ENCODE measurements around the gene KDM2B. TPM values are rescaled to one million over a fixed set of nuclear protein-coding genes. Genes with fewer than 3 reads are reported as not detected.

KDM2B gene
- total and polyA plus RNA-seq, 2 experiments from 2014 or later = 59.4 to 161 TPM

DNA sequence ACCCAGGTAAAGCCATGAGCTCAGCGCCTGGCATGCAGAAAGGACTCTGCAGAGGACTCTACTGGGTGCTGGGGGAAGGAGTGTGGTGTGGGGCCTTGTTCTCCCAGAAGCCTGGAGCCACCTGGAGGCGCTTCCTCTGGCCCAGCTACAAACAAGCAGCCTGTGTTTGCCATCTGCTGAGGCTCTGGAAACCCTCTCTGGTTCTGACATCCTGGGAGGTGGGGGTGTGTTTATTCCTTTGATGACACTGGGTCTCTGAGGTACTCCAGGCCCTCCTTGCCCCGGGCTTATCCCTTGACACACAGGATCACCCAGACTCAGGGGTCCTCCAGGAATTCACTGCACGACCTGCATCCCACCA is 136.0 kb downstream of the KDM2B start:
- H3K27ac Mint-ChIP-seq = peak overlapping the region; percentile 74; the same call in 1 of the 2 replicates
- Histone ChIP-seq H3K4me1 (ENCODE audit: insufficient read depth) (no peaks in the 10 kb centered on the region), H3K4me2 (no peak overlapping the region), H3K36me3 (ENCODE audit: insufficient read depth) (peaks cover 25% of the 10 kb centered on the region; the same call in 1 of the 2 replicates), H3K4me3 (no peak overlapping the region), H2AFZ (no peak overlapping the region), H3K27me3 (ENCODE audit: insufficient read depth) (no peaks in the 10 kb centered on the region), H4K20me1 (replicated peaks; ENCODE audit: insufficient read depth) (peaks cover 32% of the 10 kb centered on the region), H3K9me2 (ENCODE audit: insufficient read depth) (no peaks in the 10 kb centered on the region), H3F3A (replicated peaks; ENCODE audit: low read depth) (peaks cover 18% of the 10 kb centered on the region), H3K79me2 (replicated peaks; ENCODE audit: insufficient read depth) (peaks cover 36% of the 10 kb centered on the region), H3K27ac (ENCODE audit: low read depth) (peak overlapping the region; percentile 50; the same call in 1 of the 2 replicates)
- ATAC-seq (no peak), DNase-seq (ENCODE audit: low spot score) (no peak)
- no peak overlapping the region for H3K4me3 Mint-ChIP-seq
- H3K9me3 Mint-ChIP-seq = no peaks in the 10 kb centered on the region
- H3K27me3 Mint-ChIP-seq (ENCODE audit: insufficient read depth, low read depth, poor library complexity) = peaks cover 19% of the 10 kb centered on the region
- peaks cover 10% of the 10 kb centered on the region; the same call in 2 of the 3 replicates for H3K4me1 Mint-ChIP-seq
- TF ChIP-seq NANOG (IDR thresholded peaks at IDR 0.05; ENCODE audit: borderline replicate concordance) = no peak
- TF ChIP-seq JUNB (IDR thresholded peaks at IDR 0.05; ENCODE audit: unreplicated experiment) = no peak
- TF ChIP-seq ZNF114 (CRISPR knock-in tag; IDR thresholded peaks at IDR 0.05) = no peak
- TF ChIP-seq STAT1 (IDR thresholded peaks at IDR 0.05; ENCODE audit: unreplicated experiment) = no peak
- TF ChIP-seq EZH2phosphoT487 (IDR thresholded peaks at IDR 0.05; ENCODE audit: unreplicated experiment) = no peak
- TF ChIP-seq, protein P1, sequence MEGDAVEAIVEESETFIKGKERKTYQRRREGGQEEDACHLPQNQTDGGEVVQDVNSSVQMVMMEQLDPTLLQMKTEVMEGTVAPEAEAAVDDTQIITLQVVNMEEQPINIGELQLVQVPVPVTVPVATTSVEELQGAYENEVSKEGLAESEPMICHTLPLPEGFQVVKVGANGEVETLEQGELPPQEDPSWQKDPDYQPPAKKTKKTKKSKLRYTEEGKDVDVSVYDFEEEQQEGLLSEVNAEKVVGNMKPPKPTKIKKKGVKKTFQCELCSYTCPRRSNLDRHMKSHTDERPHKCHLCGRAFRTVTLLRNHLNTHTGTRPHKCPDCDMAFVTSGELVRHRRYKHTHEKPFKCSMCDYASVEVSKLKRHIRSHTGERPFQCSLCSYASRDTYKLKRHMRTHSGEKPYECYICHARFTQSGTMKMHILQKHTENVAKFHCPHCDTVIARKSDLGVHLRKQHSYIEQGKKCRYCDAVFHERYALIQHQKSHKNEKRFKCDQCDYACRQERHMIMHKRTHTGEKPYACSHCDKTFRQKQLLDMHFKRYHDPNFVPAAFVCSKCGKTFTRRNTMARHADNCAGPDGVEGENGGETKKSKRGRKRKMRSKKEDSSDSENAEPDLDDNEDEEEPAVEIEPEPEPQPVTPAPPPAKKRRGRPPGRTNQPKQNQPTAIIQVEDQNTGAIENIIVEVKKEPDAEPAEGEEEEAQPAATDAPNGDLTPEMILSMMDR (conservative IDR thresholded peaks at IDR 0.05; ENCODE audit: low read depth in 2 of 2) = no peak
- TF ChIP-seq, protein P2, sequence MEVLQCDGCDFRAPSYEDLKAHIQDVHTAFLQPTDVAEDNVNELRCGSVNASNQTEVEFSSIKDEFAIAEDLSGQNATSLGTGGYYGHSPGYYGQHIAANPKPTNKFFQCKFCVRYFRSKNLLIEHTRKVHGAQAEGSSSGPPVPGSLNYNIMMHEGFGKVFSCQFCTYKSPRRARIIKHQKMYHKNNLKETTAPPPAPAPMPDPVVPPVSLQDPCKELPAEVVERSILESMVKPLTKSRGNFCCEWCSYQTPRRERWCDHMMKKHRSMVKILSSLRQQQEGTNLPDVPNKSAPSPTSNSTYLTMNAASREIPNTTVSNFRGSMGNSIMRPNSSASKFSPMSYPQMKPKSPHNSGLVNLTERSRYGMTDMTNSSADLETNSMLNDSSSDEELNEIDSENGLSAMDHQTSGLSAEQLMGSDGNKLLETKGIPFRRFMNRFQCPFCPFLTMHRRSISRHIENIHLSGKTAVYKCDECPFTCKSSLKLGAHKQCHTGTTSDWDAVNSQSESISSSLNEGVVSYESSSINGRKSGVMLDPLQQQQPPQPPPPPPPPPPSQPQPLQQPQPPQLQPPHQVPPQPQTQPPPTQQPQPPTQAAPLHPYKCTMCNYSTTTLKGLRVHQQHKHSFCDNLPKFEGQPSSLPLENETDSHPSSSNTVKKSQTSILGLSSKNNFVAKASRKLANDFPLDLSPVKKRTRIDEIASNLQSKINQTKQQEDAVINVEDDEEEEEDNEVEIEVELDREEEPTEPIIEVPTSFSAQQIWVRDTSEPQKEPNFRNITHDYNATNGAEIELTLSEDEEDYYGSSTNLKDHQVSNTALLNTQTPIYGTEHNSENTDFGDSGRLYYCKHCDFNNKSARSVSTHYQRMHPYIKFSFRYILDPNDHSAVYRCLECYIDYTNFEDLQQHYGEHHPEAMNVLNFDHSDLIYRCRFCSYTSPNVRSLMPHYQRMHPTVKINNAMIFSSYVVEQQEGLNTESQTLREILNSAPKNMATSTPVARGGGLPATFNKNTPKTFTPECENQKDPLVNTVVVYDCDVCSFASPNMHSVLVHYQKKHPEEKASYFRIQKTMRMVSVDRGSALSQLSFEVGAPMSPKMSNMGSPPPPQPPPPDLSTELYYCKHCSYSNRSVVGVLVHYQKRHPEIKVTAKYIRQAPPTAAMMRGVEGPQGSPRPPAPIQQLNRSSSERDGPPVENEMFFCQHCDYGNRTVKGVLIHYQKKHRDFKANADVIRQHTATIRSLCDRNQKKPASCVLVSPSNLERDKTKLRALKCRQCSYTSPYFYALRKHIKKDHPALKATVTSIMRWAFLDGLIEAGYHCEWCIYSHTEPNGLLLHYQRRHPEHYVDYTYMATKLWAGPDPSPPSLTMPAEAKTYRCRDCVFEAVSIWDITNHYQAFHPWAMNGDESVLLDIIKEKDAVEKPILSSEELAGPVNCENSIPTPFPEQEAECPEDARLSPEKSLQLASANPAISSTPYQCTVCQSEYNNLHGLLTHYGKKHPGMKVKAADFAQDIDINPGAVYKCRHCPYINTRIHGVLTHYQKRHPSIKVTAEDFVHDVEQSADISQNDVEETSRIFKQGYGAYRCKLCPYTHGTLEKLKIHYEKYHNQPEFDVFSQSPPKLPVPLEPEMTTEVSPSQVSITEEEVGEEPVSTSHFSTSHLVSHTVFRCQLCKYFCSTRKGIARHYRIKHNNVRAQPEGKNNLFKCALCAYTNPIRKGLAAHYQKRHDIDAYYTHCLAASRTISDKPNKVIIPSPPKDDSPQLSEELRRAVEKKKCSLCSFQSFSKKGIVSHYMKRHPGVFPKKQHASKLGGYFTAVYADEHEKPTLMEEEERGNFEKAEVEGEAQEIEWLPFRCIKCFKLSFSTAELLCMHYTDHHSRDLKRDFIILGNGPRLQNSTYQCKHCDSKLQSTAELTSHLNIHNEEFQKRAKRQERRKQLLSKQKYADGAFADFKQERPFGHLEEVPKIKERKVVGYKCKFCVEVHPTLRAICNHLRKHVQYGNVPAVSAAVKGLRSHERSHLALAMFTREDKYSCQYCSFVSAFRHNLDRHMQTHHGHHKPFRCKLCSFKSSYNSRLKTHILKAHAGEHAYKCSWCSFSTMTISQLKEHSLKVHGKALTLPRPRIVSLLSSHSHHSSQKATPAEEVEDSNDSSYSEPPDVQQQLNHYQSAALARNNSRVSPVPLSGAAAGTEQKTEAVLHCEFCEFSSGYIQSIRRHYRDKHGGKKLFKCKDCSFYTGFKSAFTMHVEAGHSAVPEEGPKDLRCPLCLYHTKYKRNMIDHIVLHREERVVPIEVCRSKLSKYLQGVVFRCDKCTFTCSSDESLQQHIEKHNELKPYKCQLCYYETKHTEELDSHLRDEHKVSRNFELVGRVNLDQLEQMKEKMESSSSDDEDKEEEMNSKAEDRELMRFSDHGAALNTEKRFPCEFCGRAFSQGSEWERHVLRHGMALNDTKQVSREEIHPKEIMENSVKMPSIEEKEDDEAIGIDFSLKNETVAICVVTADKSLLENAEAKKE (CRISPR knock-in tag; IDR thresholded peaks at IDR 0.05) = no peak
- no peak for TF ChIP-seq EZH2 (IDR thresholded peaks at IDR 0.05; ENCODE audit: low read depth, unreplicated experiment)
- TF ChIP-seq, protein P3, sequence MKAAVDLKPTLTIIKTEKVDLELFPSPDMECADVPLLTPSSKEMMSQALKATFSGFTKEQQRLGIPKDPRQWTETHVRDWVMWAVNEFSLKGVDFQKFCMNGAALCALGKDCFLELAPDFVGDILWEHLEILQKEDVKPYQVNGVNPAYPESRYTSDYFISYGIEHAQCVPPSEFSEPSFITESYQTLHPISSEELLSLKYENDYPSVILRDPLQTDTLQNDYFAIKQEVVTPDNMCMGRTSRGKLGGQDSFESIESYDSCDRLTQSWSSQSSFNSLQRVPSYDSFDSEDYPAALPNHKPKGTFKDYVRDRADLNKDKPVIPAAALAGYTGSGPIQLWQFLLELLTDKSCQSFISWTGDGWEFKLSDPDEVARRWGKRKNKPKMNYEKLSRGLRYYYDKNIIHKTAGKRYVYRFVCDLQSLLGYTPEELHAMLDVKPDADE (IDR thresholded peaks at IDR 0.05) = no peak
- no peak for TF ChIP-seq ZNF331 (CRISPR knock-in tag; IDR thresholded peaks at IDR 0.05; ENCODE audit: low read depth)
- no peak for TF ChIP-seq CREB1 (CRISPR knock-in tag; IDR thresholded peaks at IDR 0.05; ENCODE audit: low read depth)
- TF ChIP-seq, protein P4, sequence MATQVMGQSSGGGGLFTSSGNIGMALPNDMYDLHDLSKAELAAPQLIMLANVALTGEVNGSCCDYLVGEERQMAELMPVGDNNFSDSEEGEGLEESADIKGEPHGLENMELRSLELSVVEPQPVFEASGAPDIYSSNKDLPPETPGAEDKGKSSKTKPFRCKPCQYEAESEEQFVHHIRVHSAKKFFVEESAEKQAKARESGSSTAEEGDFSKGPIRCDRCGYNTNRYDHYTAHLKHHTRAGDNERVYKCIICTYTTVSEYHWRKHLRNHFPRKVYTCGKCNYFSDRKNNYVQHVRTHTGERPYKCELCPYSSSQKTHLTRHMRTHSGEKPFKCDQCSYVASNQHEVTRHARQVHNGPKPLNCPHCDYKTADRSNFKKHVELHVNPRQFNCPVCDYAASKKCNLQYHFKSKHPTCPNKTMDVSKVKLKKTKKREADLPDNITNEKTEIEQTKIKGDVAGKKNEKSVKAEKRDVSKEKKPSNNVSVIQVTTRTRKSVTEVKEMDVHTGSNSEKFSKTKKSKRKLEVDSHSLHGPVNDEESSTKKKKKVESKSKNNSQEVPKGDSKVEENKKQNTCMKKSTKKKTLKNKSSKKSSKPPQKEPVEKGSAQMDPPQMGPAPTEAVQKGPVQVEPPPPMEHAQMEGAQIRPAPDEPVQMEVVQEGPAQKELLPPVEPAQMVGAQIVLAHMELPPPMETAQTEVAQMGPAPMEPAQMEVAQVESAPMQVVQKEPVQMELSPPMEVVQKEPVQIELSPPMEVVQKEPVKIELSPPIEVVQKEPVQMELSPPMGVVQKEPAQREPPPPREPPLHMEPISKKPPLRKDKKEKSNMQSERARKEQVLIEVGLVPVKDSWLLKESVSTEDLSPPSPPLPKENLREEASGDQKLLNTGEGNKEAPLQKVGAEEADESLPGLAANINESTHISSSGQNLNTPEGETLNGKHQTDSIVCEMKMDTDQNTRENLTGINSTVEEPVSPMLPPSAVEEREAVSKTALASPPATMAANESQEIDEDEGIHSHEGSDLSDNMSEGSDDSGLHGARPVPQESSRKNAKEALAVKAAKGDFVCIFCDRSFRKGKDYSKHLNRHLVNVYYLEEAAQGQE (IDR thresholded peaks at IDR 0.05; ENCODE audit: unreplicated experiment) = no peak
- TF ChIP-seq POLR2AphosphoS5 (IDR thresholded peaks at IDR 0.05; ENCODE audit: low read depth) = no peak
- H3K36me3 Mint-ChIP-seq (ENCODE audit: low read depth) = peaks cover 66% of the 10 kb centered on the region

Data from GM23338 (cell line).